Neutrophil (primary cell): ENCODE measurements around the gene ZNF771.

Experiments
- H3K27ac ChIP-seq: fragments of 200-600 bp; sonication (generic); 2 replicates; pipeline ENCODE4 v1.5.1; 2016; ENCODE audit warnings: mild to moderate bottlenecking, moderate library complexity
- H3K27me3 ChIP-seq: fragments of 200-600 bp; sonication (generic); 2 replicates; pipeline ENCODE4 v1.6.0; 2016; ENCODE audit warnings: mild to moderate bottlenecking
- H3K36me3 ChIP-seq: fragments of 200-600 bp; sonication (generic); 2 replicates; pipeline ENCODE4 v1.5.1; 2017
- H3K4me1 ChIP-seq, 2 experiments: fragments of 200-600 bp in 1 of 2; sonication (generic) in 1 of 2; 1 replicate in 1 of 2; 2 replicates in 1 of 2; pipeline versions ENCODE4 v1.5.1 to v1.6.1; 2013 to 2016; ENCODE audit warnings: low read depth in 1 of 2, low read length in 1 of 2, mild to moderate bottlenecking in 1 of 2, moderate library complexity in 1 of 2; ENCODE audit not compliant: control insufficient read depth in 1 of 2, insufficient read depth in 1 of 2
- H3K4me3 ChIP-seq, 2 experiments: fragments of 200-600 bp in 1 of 2; sonication (generic) in 1 of 2; 1 replicate in 1 of 2; 2 replicates in 1 of 2; pipeline ENCODE4 v1.5.1; 2013 to 2016; ENCODE audit warnings: low read depth in 1 of 2, low read length in 1 of 2, mild to moderate bottlenecking in 1 of 2, moderate library complexity in 1 of 2
- H3K9me3 ChIP-seq: fragments of 200-600 bp; sonication (generic); 2 replicates; pipeline ENCODE4 v1.5.1; 2016
- CTCF ChIP-seq: fragments of 200-600 bp; sonication (generic); IDR thresholded peaks from 2 replicates; pipeline ENCODE4 v1.5.1; 2016; ENCODE audit warnings: antibody characterized with exemption

ZNF771 gene

GRCh38 chr16:30368792-30369090, 38.7 kb upstream of the ZNF771 start:
- Histone ChIP-seq H3K27me3 (no peaks in the 10 kb centered on the region), H3K9me3 (no peaks in the 10 kb centered on the region), H3K4me3 (peak overlapping the region; percentile 81 to 96), H3K36me3 (peaks cover 30% of the 10 kb centered on the region), H3K27ac (peak overlapping the region; percentile 89), H3K4me1 (peaks cover 34 to 39% of the 10 kb centered on the region in 2 experiments)
- TF ChIP-seq CTCF = no peak

- Histone ChIP-seq H3K27ac (peak overlapping the region; percentile 89), H3K9me3 (no peaks in the 10 kb centered on the region), H3K4me1 (peaks cover 34 to 39% of the 10 kb centered on the region in 2 experiments), H3K27me3 (no peaks in the 10 kb centered on the region), H3K36me3 (peaks cover 24% of the 10 kb centered on the region), H3K4me3 (peak overlapping the region; percentile 81 to 96)
- no peak for TF ChIP-seq CTCF
These were observed 38.1 kb upstream of the ZNF771 start for GRCh38 chr16:30369091-30369937.

GRCh38 chr16:30369938-30370455, 37.4 kb upstream of the ZNF771 start:
- Histone ChIP-seq H3K9me3 (no peaks in the 10 kb centered on the region), H3K4me3 (peak overlapping the region; percentile 81 to 96), H3K27ac (peak overlapping the region; percentile 89), H3K36me3 (peaks cover 17% of the 10 kb centered on the region), H3K27me3 (no peaks in the 10 kb centered on the region), H3K4me1 (peaks cover 34 to 39% of the 10 kb centered on the region in 2 experiments)
- TF ChIP-seq CTCF = no peak

GRCh38 chr16:30370456-30371247, 36.8 kb upstream of the ZNF771 start, which contains the start of gene TBC1D10B:
TBC1D10B (minus strand) TSS chr16:30370494; CDS start chr16:30370183, 311 bp downstream.
- H3K4me1 ChIP-seq = peaks cover 34 to 39% of the 10 kb centered on the region in 2 experiments
- peak within 1 kb of the TSS; percentile 81 to 96 for H3K4me3 ChIP-seq
- H3K9me3 ChIP-seq = no peaks in the 10 kb centered on the region
- no peaks in the 10 kb centered on the region for H3K27me3 ChIP-seq
- TF ChIP-seq CTCF = peak; percentile 67
- peak within 1 kb of the TSS; percentile 89 for H3K27ac ChIP-seq
- H3K36me3 ChIP-seq = peaks cover 10% of the 10 kb centered on the region

GRCh38 chr16:30371248-30371816, 36.1 kb upstream of the ZNF771 start:
- no peak for TF ChIP-seq CTCF
- peaks cover 4% of the 10 kb centered on the region for H3K36me3 ChIP-seq
- peak overlapping the region; percentile 89 for H3K27ac ChIP-seq
- no peaks in the 10 kb centered on the region for H3K9me3 ChIP-seq
- H3K4me3 ChIP-seq = peak overlapping the region; percentile 63 to 67
- H3K27me3 ChIP-seq = no peaks in the 10 kb centered on the region
- H3K4me1 ChIP-seq = peaks cover 34 to 39% of the 10 kb centered on the region in 2 experiments
